HG02678 (cell line): ENCODE data around the gene CCNYL1.
A peak's percentile ranks its signal among the peaks of the same experiment; 100 is the strongest.
"Not testable (repeated sequence)": the region's sequence is repeated elsewhere in the genome, so short reads cannot be mapped to it uniquely, and the experiment has no call there.

Experiments used
- ATAC-seq: cut with Tn5 transposase; IDR thresholded peaks from one replicate; pipeline ENCODE4 v1.9.1; 2021; ENCODE audit warnings: mild to moderate bottlenecking, moderate library complexity; ENCODE audit not compliant: unreplicated experiment

The CCNYL1 gene

GRCh38 chr2:207710814-207711740 lies at the start of gene CCNYL1:
Gene CCNYL1 (plus strand): TSS chr2:207711640. CDS start chr2:207711897, 257 bp downstream.
- ATAC-seq = peak; percentile 96

GRCh38 chr2:207662203-207662602 lies 49.2 kb upstream of the CCNYL1 start:
- peak; percentile 88 for ATAC-seq

DNA sequence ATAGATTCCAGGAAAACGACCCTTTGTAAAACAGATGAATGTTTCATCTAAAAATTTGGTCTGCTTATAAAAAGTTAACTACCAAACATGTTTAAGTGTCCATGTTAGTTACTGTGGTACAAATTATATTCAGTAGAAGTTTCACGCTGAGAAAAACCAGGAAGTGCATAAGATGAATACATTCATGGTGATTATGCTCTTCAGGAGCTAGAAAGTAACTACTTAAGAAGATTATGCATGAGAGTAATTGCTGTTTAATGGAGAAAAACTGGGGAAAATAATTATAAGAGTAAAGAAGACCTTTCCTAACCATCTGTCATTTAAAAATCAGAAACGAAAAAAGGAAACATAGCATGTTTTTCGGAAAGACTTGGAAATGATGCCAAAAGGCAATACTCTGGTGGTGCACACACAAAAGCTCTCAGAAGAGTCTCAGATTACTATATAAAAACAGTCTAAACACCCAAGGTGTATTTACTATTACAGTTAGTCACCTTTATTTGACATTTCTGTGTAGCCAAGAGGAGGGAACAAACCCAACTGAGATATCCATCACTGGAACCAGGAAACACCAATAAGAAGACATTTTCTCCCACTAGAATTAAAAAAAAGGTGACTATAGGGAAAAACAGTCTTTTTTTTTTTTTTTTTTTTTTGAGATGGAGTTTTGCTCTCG lies 47.4 kb upstream of the CCNYL1 start:
- ATAC-seq = no peak

DNA sequence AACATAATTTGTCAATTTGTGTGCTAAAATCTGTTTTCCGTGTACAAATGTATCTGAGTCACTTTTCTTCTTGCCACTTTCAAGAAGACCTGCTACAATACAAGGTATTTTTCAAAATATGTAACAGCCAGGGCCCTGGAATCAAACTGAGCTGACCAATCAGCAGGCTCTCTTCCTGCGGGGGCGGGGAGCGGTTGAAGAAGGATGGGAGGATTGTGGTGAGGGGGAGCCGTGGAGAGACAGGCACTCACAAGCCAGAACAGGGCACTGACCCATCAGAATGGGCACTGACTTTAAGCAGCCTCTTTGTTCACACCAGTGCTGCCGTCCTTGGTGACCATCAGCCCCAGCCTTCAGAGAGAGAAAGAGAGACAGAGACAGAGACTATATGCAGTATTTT lies 40.6 kb upstream of the CCNYL1 start:
- no peak for ATAC-seq

DNA sequence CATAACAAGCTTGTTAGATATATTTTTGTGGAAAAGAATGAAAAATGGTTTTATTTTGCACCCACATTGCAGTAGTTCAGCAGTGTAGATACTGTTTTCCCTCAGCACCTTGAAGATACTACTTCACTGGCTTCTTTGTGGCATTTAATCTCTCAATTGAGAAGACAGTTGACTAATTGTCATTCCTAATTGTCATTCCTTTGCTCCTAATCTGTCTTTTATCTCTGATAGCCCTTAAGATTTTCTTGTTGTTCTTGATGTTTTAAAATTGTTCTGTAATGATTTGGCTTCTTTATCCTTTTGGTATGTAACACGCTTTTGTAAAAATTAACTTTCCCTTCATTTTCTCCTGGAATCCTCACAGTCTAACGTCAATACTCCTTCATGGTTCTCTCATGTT lies 38.0 kb upstream of the CCNYL1 start:
- no peak for ATAC-seq

DNA sequence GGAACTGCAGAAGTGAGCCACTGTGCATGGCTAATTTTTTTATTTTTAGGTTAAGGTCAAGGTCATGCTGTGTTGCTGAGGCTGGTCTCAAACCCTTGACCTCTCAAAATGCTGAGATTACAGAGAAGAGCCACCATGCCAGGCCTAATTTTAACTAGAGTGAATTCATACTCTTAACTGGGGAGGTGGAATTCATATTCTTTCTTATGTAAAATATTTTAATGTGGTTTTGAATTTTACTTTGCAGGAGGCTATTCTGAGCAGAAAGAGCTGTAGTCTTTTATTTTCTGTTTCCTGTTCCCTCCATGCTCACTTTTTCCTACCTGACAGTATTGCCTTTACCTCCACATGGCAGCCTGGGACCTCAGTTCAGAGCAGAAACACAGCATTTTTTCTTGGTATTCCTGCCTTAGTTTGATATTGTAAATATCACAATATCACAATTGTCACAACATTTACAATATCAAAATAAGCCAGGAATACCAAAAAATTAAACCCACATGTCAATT lies 37.1 kb upstream of the CCNYL1 start:
- no peak for ATAC-seq

DNA sequence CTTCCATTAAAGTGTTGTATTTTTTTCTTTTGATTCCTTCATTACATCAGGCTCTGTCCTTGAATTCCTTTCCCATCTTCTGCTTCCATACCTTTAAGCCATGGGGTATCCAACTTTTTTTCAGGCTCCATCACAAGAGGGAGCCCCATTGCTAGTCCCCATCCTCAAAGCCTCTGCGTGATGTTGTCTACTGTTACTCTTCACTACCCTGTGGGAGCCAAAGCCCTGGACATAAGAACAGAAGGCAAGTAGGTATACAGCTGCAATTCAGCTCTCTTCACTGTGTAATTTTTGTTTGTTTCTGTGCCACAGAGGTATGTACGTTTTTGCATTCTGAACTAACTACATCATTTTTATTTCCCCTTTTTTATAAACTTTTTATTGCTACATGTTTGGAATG lies 36.6 kb upstream of the CCNYL1 start:
- no peak for ATAC-seq

DNA sequence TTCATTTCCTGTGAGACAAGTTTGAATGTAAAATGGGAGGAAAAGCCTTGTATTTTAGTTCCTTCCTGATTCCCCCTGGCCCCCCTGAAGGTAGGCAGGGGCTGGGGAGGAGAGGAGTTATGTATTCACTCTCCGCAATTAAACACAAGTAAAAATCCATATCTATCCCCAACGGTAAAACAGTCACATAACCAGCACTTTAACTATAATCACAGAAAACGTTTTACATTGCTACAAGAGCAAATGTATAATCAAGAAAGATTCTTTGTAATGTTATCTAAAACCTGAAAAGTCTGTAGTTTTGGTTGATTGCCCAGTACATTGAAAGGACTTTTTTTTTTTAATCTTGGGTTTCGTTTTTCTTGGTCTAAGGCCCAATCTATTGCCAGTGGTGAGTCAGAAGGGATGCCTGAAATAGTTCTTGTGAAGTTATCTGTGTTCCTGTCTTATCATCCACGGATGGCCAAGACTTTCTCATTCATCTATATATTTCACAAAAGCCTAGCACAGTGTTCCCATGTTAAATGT lies 34.5 kb upstream of the CCNYL1 start:
- ATAC-seq = no peak

GRCh38 chr2:207681431-207681830 lies 30.0 kb upstream of the CCNYL1 start:
- no peak for ATAC-seq

GRCh38 chr2:207682557-207682956 lies 28.9 kb upstream of the CCNYL1 start:
- no peak for ATAC-seq

GRCh38 chr2:207683438-207683837 lies 28.0 kb upstream of the CCNYL1 start:
- ATAC-seq = no peak

GRCh38 chr2:207683879-207684627 lies 27.4 kb upstream of the CCNYL1 start:
- ATAC-seq = no peak

GRCh38 chr2:207686812-207687211 lies 24.6 kb upstream of the CCNYL1 start:
- ATAC-seq = no peak

DNA sequence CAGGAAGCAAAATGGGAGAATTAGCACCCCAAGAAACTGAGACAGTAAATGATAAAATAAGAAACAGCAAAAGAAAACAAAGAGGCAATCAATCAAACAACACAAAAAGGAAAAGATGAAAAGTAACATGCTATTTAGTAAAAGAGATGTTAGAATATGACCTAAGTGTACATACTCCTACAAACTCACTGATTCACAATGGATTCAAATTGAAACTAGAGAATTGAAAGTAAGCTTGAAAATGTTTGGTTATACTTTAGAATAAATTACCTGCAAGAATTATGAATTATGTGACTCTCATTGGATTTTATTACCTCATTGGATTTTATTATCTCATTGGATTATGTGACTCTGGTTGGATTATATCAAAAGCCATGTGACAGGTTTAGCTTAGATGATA lies 22.8 kb upstream of the CCNYL1 start:
- ATAC-seq = no peak

GRCh38 chr2:207690845-207691461 lies 20.5 kb upstream of the CCNYL1 start:
- not testable (repeated sequence) for ATAC-seq

GRCh38 chr2:207692206-207693065 lies 19.0 kb upstream of the CCNYL1 start:
- peak; percentile 50 for ATAC-seq

DNA sequence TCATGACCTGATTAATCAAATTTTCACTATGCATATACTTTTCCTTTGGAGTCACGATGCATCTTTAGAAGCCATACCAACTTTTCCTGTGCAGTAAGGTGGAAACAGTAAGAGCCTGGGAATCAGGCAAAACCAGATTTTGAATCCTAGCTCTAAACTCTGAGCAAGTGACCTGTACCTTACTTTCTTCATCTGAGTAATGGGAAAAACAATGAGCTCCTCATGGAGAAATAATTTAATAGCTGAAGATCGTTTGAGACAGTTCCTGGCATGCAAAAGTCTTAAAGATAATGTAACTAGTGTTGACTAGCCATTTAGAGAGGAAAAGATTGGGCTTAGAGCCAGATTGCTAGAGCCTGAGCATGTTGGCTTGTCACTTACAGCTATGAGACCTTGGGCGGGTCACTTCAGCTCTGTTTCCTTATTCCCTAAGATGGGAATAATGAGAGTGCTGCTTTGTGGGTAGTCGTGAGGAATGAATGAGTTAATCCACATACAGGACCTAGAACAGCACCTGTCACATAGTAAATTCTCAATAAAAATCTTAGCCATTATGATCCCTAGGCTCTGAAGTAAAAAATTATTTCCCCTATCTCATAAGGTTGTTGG lies 17.7 kb upstream of the CCNYL1 start:
- no peak for ATAC-seq

- no peak for ATAC-seq
Observed at GRCh38 chr2:207694811-207695281, 16.6 kb upstream of the CCNYL1 start.

DNA sequence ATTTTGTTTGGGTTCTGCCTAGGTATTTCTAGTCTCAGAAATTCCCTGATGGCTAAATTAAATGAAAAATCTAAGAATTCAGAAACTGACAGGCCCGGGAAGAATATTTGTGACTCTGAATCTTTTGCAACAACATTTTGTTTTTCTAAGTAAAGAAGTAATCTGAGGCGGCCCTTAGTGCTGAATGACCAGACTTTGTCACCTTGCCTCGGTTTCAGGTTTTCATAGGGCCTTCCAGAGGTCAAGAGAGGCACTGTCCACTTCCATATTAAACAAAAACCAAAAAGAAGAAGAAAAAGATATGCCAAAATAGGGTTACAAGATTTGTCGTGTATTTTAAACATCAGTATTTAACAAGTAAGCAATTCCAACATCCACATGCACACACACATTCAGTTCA lies 16.1 kb upstream of the CCNYL1 start:
- ATAC-seq = no peak
